Neural progenitor cell (in vitro differentiated cells): ENCODE data around the gene GPR143.

Experiments used
- EZH2 ChIP-seq: fragments of 200-600 bp; sonication (generic); IDR thresholded peaks from 2 replicates; pipeline ENCODE4 v1.6.1; 2017; ENCODE audit warnings: antibody characterized with exemption, mild to moderate bottlenecking, moderate library complexity
- TF ChIP-seq, protein P1 (sequence below): fragments of 200-600 bp; sonication (generic); IDR thresholded peaks from 2 replicates; pipeline ENCODE4 v1.5.1; 2017; ENCODE audit warnings: antibody characterized with exemption, mild to moderate bottlenecking

DNA sequence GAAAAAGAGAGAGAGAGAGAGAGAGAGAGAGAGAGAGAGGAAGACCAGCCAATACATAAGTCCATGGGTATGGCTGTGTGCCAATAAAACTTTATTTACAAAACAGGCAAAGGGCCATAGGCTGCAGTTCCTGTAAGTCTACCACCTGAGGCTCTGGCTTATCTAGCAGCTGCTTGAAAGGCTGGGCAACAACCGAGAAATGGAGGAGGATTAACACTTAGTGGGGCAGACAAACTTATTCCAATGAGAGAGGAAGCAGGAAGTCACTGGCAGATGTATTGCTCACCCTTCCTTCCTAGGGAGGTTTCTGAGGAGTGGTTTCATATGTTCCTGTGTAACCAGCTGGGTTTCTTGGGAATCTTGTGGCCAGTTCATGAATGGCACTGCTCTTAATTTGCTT lies 4.7 kb upstream of the GPR143 start:
- TF ChIP-seq, protein P1, sequence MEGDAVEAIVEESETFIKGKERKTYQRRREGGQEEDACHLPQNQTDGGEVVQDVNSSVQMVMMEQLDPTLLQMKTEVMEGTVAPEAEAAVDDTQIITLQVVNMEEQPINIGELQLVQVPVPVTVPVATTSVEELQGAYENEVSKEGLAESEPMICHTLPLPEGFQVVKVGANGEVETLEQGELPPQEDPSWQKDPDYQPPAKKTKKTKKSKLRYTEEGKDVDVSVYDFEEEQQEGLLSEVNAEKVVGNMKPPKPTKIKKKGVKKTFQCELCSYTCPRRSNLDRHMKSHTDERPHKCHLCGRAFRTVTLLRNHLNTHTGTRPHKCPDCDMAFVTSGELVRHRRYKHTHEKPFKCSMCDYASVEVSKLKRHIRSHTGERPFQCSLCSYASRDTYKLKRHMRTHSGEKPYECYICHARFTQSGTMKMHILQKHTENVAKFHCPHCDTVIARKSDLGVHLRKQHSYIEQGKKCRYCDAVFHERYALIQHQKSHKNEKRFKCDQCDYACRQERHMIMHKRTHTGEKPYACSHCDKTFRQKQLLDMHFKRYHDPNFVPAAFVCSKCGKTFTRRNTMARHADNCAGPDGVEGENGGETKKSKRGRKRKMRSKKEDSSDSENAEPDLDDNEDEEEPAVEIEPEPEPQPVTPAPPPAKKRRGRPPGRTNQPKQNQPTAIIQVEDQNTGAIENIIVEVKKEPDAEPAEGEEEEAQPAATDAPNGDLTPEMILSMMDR: no peak
- no peak for TF ChIP-seq EZH2
